Nephron (organoid): ENCODE data around the gene HBS1L.

Experiments used
- H3K27ac Mint-ChIP-seq, 3 experiments: 2 replicates each; pipeline ENCODE4 v1.8.0; 2020; ENCODE audit warnings: mixed read lengths in 3 of 3, mild to moderate bottlenecking in 2 of 3, moderate library complexity in 1 of 3
- H3K27me3 Mint-ChIP-seq: 2 replicates; pipeline ENCODE4 v1.8.0; 2021; ENCODE audit warnings: low read depth, mild to moderate bottlenecking, moderate library complexity, mixed read lengths
- H3K36me3 Mint-ChIP-seq: 2 replicates; pipeline ENCODE4 v1.8.0; 2020; ENCODE audit warnings: low read depth, mixed read lengths
- H3K4me1 Mint-ChIP-seq: 2 replicates; pipeline ENCODE4 v1.8.0; 2020; ENCODE audit warnings: mixed read lengths
- H3K4me3 Mint-ChIP-seq, 3 experiments: 2 replicates each; pipeline ENCODE4 v1.8.0; 2020; ENCODE audit warnings: mild to moderate bottlenecking in 3 of 3, mixed read lengths in 3 of 3, moderate library complexity in 2 of 3
- H3K9me3 Mint-ChIP-seq: 2 replicates; pipeline ENCODE4 v1.8.0; 2020; ENCODE audit warnings: mixed read lengths
- CTCF ChIP-seq, 3 experiments: fragments of 200-600 bp; sonication (generic); IDR thresholded peaks; one replicate each; pipeline ENCODE4 v1.5.0; 2021; ENCODE audit warnings: antibody characterized with exemption in 3 of 3; ENCODE audit not compliant: unreplicated experiment in 3 of 3

HBS1L gene

GRCh38 chr6:135095716-135096115 is 41.1 kb upstream of the HBS1L start:
- Mint-ChIP-seq H3K27ac (no peak overlapping the region), H3K27me3 (no peaks in the 10 kb centered on the region), H3K4me1 (no peaks in the 10 kb centered on the region), H3K4me3 (no peak overlapping the region), H3K9me3 (no peaks in the 10 kb centered on the region), H3K36me3 (no peaks in the 10 kb centered on the region)
- TF ChIP-seq CTCF (IDR thresholded peaks at IDR 0.05; ENCODE audit: unreplicated experiment in 3 of 3), result no peak

- H3K9me3 Mint-ChIP-seq, result no peaks in the 10 kb centered on the region
- no peak for TF ChIP-seq CTCF (IDR thresholded peaks at IDR 0.05; ENCODE audit: unreplicated experiment in 3 of 3)
- H3K27me3 Mint-ChIP-seq, result no peaks in the 10 kb centered on the region
- no peak overlapping the region for H3K27ac Mint-ChIP-seq
- no peaks in the 10 kb centered on the region for H3K4me1 Mint-ChIP-seq
- no peaks in the 10 kb centered on the region for H3K36me3 Mint-ChIP-seq
- no peak overlapping the region for H3K4me3 Mint-ChIP-seq
These were observed 39.8 kb upstream of the HBS1L start for GRCh38 chr6:135094403-135094821.

GRCh38 chr6:135093578-135093977 is 39.0 kb upstream of the HBS1L start:
- Mint-ChIP-seq H3K9me3 (no peaks in the 10 kb centered on the region), H3K4me3 (no peak overlapping the region), H3K36me3 (no peaks in the 10 kb centered on the region), H3K27ac (no peak overlapping the region), H3K27me3 (no peaks in the 10 kb centered on the region), H3K4me1 (no peaks in the 10 kb centered on the region)
- no peak for TF ChIP-seq CTCF (IDR thresholded peaks at IDR 0.05; ENCODE audit: unreplicated experiment in 3 of 3)

GRCh38 chr6:135092724-135093123 is 38.1 kb upstream of the HBS1L start:
- H3K36me3 Mint-ChIP-seq, result no peaks in the 10 kb centered on the region
- H3K4me3 Mint-ChIP-seq, result no peak overlapping the region
- H3K4me1 Mint-ChIP-seq, result no peaks in the 10 kb centered on the region
- TF ChIP-seq CTCF (IDR thresholded peaks at IDR 0.05; ENCODE audit: unreplicated experiment in 3 of 3), result no peak
- no peak overlapping the region for H3K27ac Mint-ChIP-seq
- no peaks in the 10 kb centered on the region for H3K27me3 Mint-ChIP-seq
- H3K9me3 Mint-ChIP-seq, result no peaks in the 10 kb centered on the region

- Mint-ChIP-seq H3K27ac (no peak overlapping the region), H3K4me3 (no peak overlapping the region), H3K36me3 (no peaks in the 10 kb centered on the region), H3K27me3 (no peaks in the 10 kb centered on the region), H3K4me1 (no peaks in the 10 kb centered on the region), H3K9me3 (no peaks in the 10 kb centered on the region)
- TF ChIP-seq CTCF (IDR thresholded peaks at IDR 0.05; ENCODE audit: unreplicated experiment in 3 of 3), result no peak
These were observed 36.2 kb upstream of the HBS1L start for GRCh38 chr6:135090819-135091218.

- no peak for TF ChIP-seq CTCF (IDR thresholded peaks at IDR 0.05; ENCODE audit: unreplicated experiment in 3 of 3)
- no peak overlapping the region for H3K27ac Mint-ChIP-seq
- H3K4me3 Mint-ChIP-seq, result no peak overlapping the region
- H3K36me3 Mint-ChIP-seq, result no peaks in the 10 kb centered on the region
- no peaks in the 10 kb centered on the region for H3K4me1 Mint-ChIP-seq
- H3K9me3 Mint-ChIP-seq, result no peaks in the 10 kb centered on the region
- no peaks in the 10 kb centered on the region for H3K27me3 Mint-ChIP-seq
These were observed 35.3 kb upstream of the HBS1L start for GRCh38 chr6:135089901-135090300.
